GM21515 (cell line): ENCODE results near the gene ANKRD6.

Experiments used
- ATAC-seq: cut with Tn5 transposase; IDR thresholded peaks from one replicate; pipeline ENCODE4 v1.9.1; 2021; ENCODE audit not compliant: unreplicated experiment

Gene ANKRD6

DNA sequence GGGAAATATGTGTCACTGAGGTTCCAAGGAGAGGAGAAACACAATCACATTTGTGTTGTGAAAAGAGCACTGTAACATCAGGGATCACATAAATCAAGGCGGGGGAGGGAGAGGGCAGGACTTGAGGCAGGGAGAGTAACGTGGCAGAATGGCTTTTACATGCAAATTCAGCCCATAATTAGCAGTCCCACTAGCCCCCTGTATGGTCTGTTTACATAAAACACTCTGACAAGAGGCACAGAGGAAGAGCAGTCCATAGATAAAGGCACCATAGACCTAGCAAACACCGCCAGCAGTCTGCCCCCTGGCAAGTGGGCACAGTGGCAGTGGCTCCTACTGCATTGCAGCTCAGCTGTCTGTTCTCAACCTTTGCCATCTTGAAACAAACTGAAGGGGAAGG lies 122.9 kb downstream of the ANKRD6 start:
- ATAC-seq, result no peak

DNA sequence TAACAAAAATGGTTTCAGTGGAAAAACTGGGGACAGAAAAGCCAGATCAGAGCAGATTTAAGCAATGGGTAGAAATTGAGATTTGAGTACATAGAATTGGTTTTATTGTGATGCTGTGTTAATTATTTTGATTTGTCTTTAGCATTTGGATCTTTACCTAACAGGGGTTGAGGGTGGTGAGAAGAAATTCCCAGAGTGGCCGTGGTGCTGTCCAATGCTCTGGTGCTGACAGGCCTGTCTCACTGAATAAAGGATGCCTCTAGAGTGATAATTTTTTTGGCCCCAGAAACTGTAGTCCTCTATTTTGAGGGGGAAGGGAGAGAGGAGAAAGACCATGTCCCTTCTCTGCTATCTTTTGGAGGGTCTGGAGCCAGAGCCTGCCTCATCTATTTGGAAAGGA lies 126.5 kb downstream of the ANKRD6 start:
- no peak for ATAC-seq

DNA sequence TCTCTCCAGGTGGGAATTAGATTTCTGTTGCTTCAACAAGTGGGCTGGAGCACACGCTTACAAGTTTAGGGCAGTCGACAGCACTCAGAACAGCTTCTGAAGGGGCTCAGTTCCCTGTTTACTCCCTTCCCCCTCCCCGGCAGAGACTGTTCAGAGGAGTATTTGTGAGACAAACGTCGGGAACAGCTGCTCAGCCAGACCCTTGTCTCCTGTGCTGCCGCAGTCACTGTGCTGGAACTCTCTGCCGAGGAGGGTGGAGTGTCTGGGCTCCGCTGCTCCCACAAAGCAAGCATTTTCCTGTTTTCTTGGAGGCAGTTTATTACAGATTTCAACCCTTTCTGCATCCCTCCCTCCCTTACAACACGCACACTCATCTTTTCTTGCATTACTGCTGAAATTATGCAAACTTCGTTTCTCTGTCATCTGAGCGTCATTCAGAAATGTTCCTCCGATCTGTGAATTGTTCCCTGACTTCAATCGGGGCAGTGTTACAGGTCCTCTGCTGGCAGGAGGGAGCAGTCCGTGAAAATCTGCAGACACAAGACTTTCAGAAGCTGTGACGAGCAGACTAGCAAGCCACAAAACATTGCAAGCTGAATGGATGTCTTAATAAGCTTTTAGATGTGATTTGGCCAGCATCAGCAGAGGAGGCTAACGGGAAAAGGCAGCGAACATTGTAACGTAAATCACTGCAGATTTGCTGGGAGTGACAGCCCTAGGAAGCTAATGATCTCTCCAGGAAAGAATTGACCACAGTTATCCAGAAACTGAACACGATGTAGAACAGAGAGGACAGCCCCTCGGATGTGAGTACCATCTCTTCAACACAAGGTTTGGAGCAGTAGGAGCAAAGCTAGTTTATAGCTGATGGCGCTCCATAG lies 129.4 kb downstream of the ANKRD6 start:
- no peak for ATAC-seq

DNA sequence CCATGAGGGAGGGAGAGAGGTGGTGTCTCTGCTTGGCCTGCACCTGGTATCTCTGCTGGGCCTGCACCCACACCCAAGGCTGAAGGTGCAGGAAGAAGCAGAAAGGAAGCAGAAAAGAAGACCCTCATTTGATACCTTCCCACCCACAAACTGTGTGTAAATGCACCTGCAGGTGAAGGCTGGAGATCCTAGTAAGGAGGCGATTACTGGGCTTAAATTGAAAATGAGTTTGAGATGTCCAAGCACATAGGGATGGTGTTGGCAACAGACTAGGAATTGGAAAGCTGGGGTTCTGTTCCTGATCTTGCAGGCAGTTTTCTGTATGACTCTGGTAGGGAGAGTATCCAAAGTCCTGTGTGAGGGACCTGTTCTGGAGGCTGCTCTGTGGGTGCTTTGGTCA lies 130.9 kb downstream of the ANKRD6 start:
- no peak for ATAC-seq

DNA sequence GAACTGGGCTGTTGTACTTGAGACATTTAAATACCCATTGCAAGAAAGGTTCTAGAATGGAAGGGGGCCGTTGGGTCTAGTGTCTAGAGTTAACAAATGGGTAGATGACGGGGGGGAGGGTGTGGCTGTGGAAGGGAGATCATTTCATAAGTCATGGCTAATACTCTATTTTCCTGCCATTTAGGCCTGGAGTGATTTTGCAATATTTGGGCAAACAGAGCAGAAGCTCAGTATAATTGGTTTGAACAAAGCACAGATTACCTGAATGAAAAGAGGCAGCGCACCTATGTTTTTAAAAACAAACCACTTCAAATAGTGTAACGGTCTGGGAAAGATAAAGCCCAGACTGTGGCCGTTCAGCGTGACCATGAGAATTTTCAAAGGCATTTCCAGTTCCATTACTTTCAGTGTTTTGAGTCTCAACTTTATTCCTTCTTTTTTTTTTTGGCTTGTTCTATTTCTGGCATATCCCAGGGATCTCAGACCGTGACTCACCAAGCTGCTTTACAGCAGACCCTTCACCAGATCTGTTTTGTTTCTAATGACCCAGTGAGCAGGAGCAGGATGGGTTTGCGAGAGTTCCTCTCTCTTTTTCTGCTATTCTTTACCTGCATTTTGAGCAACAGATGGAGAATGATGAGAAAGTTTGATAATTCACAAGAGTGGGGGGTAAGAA lies 131.9 kb downstream of the ANKRD6 start:
- ATAC-seq, result no peak

DNA sequence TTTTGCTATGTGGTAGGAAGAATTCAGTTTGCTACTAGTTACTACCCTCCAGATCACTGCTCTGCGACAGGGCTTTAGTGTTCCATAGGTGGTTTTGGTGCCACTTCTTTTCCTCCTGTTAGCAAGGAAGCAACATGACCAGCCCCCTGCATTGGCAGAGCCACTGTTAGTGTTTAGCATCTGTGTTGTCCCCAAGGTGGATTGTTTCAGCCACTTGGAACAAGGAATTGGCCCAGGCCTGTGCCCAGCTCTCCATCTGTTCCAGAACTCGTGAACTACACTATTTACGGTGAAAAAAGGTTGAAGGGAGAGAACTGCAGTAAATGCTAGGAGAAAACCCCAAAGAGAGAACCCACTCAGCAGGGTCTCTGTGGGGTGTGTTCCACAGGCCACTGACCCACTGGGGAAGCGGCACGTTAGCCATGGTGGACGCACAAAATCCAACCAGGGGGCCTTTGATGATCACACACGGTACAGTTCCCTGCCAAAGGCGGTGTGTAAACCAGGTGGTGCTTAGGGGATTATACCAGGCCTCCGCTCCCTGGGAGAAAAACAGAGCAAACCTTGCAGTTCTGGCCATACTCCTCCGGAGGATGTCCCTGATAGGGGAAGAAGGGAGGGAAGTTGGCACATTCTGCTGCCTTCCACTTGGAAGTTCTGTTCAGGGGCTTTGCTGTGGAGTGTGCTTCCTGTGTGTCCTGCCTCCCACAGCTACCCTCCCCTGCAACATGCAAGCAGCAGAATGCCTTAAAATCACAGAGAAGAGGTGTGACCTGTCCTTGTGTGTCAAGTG lies 133.3 kb downstream of the ANKRD6 start:
- no peak for ATAC-seq

DNA sequence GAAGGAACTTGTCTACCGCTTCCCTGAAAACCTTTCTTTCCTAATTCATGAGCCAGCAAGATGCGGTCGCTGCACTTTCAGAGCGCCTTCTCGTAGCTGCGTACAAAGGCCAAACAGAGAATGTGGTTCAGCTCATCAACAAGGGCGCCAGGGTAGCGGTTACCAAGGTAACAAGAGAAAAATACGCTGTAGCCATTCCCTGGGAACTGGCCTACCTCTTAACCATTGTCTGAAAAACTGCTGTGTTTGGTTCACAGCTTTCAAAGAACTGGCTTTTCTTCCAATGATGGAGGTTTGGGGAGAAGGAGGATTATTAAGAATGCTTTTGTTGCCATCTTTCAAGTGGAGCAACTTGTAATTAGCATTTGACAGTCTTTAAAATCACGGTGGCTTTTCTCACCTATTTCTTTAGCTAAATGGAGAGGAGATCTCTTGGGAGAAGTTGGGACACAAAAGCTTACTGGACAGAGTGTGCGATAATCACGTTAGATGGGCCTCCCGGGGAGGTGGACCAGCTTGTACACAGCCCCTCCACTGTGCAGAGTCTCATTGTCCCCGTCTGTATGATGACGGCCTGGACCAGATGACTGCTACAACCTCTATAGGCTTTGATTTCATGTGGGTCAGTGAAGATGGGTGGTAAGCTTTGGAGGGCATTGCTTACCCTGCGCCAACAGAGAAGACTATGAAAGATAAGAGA lies 134.1 kb downstream of the ANKRD6 start:
- ATAC-seq, result no peak

DNA sequence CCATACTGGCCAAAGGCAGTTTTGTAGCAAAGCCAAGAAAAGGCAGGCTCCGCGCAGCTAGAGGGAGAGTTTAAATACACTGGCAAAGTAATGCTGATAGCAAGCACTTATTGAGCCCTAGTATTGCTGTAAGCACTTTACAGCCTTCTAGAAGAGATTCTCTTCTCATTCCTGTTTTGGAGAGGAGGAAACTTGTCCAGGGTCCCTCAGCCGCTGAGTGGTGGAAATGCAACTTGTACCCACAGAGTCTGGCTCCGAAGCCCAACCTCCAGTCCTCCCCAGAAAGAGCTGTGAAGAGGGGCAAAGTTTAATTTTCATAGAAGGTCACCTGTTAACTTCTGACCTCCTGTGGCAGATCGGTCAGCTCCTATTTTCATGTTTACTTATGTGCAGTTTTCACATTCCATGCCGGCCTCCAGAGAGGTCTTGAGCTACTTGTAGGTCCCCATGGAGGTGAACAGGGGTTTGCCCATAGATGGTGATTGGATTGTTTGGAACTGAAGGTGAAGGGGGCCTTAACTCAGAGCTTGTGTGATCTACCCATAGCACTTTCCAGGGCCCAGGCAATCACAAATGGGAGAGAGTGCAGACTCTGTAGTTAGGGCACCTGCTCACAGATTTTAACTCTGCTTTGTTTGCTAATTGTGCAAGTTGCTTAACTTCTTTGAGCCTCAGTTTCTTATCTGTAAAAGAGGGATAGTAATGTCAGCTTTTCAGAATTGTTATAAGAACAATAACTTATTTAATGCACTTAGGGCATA lies 134.9 kb downstream of the ANKRD6 start:
- no peak for ATAC-seq

DNA sequence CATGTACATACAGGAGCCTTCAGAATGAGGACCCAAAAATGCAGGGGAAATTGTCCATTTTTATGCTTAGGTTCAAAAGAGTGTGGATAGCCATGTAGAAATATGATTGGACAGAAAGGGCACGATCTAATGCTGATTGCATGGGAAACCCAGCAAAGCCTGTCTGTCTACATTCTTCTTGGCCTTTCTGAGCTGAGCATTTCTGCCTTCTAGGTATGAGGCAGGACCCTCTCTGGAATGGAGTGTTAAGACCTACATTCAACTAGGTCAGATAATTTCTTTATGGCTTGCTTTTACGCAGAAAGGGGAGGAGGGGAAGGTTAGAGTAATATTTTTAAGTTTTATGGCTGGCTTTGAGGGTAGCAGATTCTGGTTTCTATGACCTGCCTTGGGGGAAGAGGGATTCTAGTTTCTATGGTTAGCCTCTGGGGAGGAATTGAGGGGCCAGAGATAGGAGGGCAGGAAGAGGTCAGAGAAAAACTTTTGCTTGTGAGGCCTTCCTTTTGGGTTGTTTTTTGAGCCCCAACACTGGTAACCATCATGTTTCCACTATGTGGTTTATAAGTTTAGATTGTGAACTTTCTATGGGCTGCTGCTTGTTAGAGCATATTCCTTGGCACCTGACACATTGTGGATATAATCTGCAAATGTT lies 142.1 kb downstream of the ANKRD6 start:
- ATAC-seq, result no peak

DNA sequence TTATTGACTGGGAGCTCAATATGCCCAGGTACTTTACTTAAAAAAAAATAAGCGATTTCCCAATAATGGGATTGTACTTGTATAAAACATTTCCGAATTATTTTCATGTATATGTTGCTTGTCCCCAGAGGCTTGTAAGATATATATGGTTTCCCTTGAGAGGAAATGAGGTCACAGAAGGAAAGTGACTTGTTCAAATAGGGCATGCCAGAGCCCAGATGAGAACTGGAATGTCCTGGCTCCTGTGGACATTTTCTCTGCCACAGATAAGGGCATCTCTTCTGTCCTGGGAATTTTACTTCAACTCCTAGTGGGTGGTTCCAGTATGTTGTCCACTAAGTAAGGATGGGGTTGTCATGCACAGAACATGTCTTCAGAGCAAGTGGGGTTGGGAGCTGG lies 142.6 kb downstream of the ANKRD6 start:
- no peak for ATAC-seq

DNA sequence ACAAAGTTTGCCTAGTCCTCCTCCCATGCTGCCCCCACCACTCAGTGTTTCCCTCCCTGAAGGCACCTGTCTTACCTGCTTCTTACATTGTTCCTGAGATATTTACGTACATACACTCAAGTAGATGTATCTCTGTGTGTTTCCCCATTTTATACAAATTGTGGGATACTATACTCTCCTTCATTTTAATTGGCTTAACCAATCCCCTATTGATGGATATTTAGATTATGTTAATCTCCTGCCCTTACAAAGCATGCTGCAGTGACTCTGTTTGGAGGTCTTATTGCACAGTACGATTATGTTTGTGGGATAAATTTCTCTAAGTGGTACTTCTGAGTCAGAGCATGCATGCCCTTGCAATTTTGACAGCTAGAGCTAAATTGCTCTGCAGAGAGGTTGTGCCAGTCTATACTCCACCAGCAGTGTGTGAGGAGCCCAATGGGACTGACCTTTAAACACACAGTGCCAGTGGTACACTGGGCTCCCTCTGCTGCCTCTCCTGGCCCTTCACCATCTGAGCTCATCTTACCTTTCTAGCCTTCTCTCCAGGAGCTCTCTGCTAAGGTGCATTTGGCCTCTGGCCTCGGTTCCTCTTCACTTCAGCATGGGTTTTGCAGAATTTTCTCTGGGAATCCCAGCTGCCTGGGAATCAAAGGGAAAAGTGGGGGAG lies 148.2 kb downstream of the ANKRD6 start:
- ATAC-seq, result no peak

DNA sequence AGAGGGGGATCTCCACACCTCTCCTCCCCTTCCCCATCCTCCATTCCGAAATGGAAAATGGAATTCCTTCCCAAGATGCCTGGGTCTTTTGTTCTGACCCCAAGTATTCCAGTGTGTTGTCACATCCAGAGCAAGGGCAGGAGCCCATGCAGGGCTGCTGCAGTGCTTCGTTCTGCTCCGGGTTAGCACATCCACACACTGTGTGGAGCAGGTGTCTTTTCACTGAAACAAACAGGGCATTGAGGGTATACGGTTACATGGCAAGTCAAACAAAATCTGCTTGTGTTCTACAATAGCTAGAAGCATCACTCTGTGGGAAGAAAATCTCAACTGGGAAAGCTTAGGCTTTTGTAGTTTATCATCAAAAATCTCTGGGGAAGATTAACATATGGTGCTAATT lies 148.7 kb downstream of the ANKRD6 start:
- ATAC-seq, result no peak

DNA sequence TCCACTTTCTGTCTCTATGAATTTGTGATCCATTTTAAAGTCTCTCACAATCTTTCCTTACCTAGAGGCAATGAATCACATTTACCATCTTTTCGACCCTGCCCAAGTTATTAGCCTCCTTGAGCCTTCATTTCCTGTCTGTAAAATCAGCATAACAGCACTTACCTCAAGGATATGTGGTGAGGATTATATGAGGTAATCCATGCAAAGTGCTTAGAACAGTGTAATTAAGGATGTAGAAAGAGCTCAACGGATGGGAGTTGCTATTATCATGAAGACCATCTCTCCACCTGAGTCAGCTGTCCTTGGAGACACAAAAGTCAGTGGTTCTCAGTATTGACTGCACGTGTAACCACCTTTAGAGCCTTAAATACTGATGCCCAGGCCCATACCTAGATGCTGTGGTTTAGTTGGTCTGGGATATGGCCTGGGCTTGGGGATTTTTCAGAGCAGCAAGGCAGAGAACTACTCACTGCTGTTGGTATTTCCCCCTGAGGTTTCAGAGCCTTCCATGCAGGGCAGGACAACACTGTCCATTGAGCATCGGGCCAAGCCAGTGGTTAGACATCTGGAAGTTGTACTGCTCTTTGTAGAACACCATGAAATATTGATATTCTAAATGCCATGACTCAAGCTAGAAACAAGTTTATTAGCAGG lies 149.8 kb downstream of the ANKRD6 start:
- ATAC-seq, result no peak

DNA sequence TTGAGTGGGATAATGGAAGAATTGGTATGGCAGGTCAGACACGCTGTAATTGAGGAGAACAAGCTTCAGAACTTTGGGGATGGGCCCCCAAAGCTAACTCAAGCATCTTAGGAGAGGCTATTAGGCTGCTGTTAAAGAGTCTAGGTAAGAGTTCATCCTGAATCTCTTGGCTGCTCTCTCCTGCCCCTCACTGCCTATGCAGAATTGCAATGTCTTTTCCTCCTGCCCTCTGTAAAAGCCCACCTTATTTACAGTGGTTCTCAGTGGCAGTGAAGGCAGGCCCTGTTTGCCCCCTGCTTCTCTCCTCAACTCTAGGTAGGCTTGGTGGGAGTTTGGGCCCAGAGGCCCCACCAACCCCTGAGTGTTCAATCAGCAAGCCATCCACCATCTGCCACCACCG lies 150.6 kb downstream of the ANKRD6 start:
- no peak for ATAC-seq

DNA sequence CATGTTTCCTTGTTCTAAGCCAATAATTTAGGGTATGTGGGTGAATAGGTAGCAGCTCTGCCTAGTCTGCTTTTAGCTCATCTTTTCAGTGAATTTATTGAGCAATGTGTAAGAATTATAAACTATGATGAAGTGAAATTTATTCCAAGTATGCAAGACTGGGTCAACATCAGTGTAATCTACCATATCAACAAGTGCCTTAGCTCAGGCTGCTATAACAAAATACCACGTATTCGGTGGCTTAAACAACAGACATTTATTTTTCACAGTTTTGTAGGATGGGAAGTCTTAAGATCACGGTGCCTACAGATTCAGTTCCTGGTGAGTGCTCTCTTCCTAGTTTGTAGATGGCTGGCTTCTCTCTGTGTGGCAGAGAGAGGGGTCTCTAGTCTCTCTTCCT lies 151.6 kb downstream of the ANKRD6 start:
- ATAC-seq, result no peak

DNA sequence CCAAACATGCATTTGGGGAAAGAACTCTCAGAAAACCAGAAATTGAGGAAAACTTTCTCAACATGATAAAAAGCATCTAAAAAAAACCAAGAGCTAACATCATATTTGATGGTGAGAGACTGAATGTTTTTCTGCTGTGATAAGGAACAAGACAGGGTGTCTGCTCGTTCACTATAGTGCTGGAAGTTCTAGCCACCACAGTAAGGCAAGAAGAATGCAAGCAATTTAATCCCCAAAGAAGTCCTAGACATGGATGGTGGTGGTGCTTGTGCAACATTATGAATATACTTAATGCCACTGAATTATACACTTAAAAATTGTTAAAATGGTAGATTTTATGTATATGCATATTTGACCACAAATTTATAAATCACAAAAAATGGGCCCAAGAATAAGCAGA lies 152.2 kb downstream of the ANKRD6 start:
- ATAC-seq, result no peak

DNA sequence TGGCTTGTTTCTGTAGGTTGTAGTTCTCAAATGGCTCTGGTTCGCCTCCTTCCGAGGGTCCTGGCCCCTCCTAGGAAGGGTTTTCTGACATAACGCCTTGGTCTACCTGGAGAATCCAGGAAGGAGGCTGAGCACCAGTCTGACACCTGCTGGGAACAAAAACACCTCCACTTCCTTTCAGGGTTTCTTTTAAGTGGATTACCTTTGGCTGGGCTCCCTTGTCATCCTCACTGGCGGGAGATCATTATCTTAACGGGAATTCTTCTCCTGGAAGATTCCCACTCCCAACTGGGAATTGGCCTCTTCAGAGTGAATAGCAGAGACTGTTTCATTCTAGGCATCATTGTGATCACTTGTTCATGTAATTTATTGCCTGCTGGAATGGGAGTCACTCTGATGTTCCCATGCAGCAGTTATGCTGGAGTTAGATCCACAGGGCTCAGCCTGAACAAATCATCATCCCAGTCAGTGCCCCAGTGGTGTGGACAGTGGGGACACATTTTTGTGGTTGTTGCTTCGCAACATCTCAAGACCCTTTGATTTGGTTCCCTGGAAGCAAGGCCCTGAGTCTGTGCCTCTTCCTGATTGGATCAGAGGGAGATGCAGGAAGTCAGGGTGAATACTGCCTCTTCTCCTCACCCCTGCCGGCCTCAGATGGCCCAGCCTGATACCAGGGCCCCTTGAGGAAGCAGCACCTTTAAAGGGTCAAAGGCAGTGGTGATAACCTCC lies 156.5 kb downstream of the ANKRD6 start:
- ATAC-seq, result no peak

DNA sequence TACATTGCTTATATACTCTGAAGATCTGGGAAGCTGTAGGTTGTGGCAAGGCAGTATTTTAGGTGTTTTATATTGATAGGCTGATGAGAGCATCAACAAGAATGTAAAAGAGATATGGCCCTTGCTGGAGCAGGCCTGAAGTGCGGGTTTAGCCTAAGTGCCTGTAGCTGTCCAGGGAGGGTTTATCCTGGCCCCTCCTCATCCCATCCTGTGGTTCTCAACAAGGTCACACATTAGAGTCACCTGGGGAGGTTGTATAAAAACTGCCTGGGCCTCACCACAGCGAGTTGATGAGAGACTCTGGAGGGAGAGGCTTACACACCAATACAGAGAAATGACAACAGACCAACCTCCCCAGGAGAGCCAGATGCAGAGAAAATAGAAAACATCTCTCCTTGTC lies 157.2 kb downstream of the ANKRD6 start:
- no peak for ATAC-seq
